MM.1S (cell line): Measurements from ENCODE around the gene MRC1.

Source experiments
- CTCF ChIP-seq: fragments of 300-600 bp; sonication (generic); IDR thresholded peaks from 2 replicates; pipeline ENCODE4 v1.5.1; 2016; ENCODE audit warnings: antibody characterized with exemption, low read length, mixed read lengths
- EZH2 ChIP-seq: fragments of 300-600 bp; sonication (generic); optimal IDR thresholded peaks from 2 replicates; pipeline ENCODE3; 2017; ENCODE audit warnings: low read depth, mild to moderate bottlenecking, antibody characterized with exemption, low read length, mixed read lengths
- EZH2phosphoT487 ChIP-seq: fragments of 300-600 bp; sonication (generic); IDR thresholded peaks from 2 replicates; pipeline ENCODE4 v1.6.1; 2018; ENCODE audit warnings: antibody characterized with exemption, low read length

DNA sequence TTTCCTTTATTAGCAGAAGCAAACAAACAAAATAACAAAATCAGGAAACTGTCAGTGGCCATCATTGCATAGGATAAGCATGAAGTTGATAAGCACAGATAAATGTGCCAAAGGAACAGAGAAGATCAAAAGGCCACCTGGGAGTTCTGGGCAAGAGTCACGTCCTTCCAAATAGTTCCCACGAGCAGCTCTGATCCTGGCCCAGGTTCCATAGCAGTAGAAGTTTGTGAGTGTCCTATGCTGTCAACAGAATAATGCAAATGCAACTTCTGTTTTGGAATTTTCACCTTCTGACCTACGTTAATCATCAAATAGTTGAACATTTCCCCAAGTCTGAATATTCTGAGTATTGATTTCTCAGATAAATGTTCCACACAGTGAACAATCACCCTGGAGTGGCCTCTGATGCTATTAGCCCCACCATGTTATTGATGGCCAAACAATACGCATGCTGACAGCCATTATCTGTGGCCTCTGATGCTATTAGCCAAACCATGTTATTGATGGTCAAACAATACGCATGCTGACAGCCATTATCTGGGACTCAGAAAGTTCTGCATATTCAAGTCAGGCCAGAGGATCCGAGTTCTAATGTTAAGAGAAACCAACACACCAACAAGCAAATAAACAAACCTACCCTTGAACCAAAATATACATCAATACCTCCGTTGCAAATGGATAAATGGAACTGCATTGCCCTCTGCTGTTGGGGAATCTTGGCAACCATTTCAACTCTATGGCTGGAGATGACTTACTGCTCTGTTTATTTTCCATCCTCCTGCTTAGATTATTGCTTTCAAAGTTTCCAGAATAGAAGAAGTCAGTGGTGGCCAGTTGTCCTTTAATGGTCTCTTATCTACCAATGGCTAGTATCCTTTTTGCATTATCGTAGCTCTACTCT is 63.3 kb downstream of the MRC1 start:
- TF ChIP-seq CTCF (peak; percentile 47), EZH2 (no peak), EZH2phosphoT487 (no peak)
